ENCODE results near the gene PLXNA4. TPM values are rescaled to one million over a fixed set of nuclear protein-coding genes. Genes with fewer than 3 reads are reported as not detected.

PLXNA4 gene
- total and polyA plus RNA-seq, 2 donors (not counting 1 experiment from before 2014, with no cell fraction given) = not detected

GRCh38 chr7:132226046-132226956, 350.0 kb downstream of the PLXNA4 start:
- Histone ChIP-seq H3K36me3 (replicated peaks in 1 of 2; ENCODE audit: control extremely low read depth in 1 of 2, control insufficient read depth in 1 of 2, extremely low read depth in 1 of 2, insufficient read depth in 2 of 2, low read length in 1 of 2) (no peaks in the 10 kb centered on the region), H4K20me1 (ENCODE audit: control insufficient read depth, insufficient read depth, low read length, poor library complexity, severe bottlenecking) (no peaks in the 10 kb centered on the region), H3K9me3 (ENCODE audit: control extremely low read depth in 1 of 3, control insufficient read depth in 2 of 3, insufficient read depth in 1 of 3, low read length in 2 of 3) (peaks cover 0 to 3% (median 0%) of the 10 kb centered on the region in 3 donors), H3K4me1 (ENCODE audit: control insufficient read depth in 2 of 2, insufficient read depth in 2 of 2, low read length in 2 of 2) (no peaks in the 10 kb centered on the region), H3K79me2 (ENCODE audit: control insufficient read depth, insufficient read depth, low read length) (no peaks in the 10 kb centered on the region), H3K27me3 (replicated peaks in 1 of 4; ENCODE audit: control extremely low read depth in 1 of 4, control insufficient read depth in 3 of 4, insufficient read depth in 4 of 4, low read length in 3 of 4) (no peaks in the 10 kb centered on the region), H2AFZ (ENCODE audit: insufficient read depth, low read depth, low read length, poor library complexity, severe bottlenecking) (no peak overlapping the region), H3K4me2 (replicated peaks; ENCODE audit: low read depth, low read length, poor library complexity, severe bottlenecking) (no peak overlapping the region), H3K27ac (ENCODE audit: low read length in 2 of 2) (no peak overlapping the region), H3K4me3 (ENCODE audit: control extremely low read depth in 1 of 5, extremely low read depth in 1 of 5, insufficient read depth in 1 of 5, low read depth in 2 of 5, low read length in 4 of 5) (no peak overlapping the region), H3K9ac (ENCODE audit: low read length) (no peak overlapping the region)
- Mint-ChIP-seq H3K27me3 (no peaks in the 10 kb centered on the region), H3K9me3 (ENCODE audit: insufficient read depth) (no peaks in the 10 kb centered on the region), H3K4me3 (no peak overlapping the region), H3K27ac (no peak overlapping the region), H3K4me1 (no peaks in the 10 kb centered on the region)
- ChIA-PET POLR2A (no interaction called here), CTCF (no interaction called here)
- ATAC-seq (ENCODE audit: low read depth) (no peak), DNase-seq (no peak)
- TF ChIP-seq CTCF (IDR thresholded peaks at IDR 0.05) = no peak
- no peak for TF ChIP-seq EZH2 (IDR thresholded peaks at IDR 0.05; ENCODE audit: borderline replicate concordance, insufficient read depth, low read depth, low read length, poor library complexity, severe bottlenecking)
- WGBS (ENCODE audit: insufficient coverage) = 89% methylated on average over 10 of the region's 11 CpGs
- intact Hi-C loops (cut with micrococcal nuclease) = no loop called here

Data from B cell (primary cell).